GM10266 (cell line): ENCODE results near the gene LRFN2.

Experiments
- DNase-seq: peaks from one replicate; pipeline ENCODE4 v3.0.0; 2012; ENCODE audit errors: extremely low spot score
- CTCF ChIP-seq: IDR thresholded peaks from 2 replicates; pipeline ENCODE4 v1.5.1; 2012; ENCODE audit warnings: mild to moderate bottlenecking, low read depth; ENCODE audit not compliant: control insufficient read depth, insufficient read depth; ENCODE audit errors: missing control alignments

The LRFN2 gene

GRCh38 chr6:40398810-40399477 lies 188.2 kb downstream of the LRFN2 start:
- TF ChIP-seq CTCF, result no peak
- DNase-seq, result no peak

GRCh38 chr6:40398034-40398691 lies 189.0 kb downstream of the LRFN2 start:
- TF ChIP-seq CTCF, result no peak
- no peak for DNase-seq

- no peak for TF ChIP-seq CTCF
- no peak for DNase-seq
Observed at GRCh38 chr6:40397287-40398033, 189.7 kb downstream of the LRFN2 start.

- no peak for DNase-seq
- TF ChIP-seq CTCF, result no peak
Observed at GRCh38 chr6:40395698-40396076, 191.5 kb downstream of the LRFN2 start.

- no peak for DNase-seq
- no peak for TF ChIP-seq CTCF
Observed at GRCh38 chr6:40395066-40395697, 192.0 kb downstream of the LRFN2 start.

- no peak for DNase-seq
- no peak for TF ChIP-seq CTCF
Observed at GRCh38 chr6:40394381-40394780, 192.8 kb downstream of the LRFN2 start.
